Measurements from ENCODE around the gene ZNF282.
"Not testable (repeated sequence)": the region's sequence is repeated elsewhere in the genome, so short reads cannot be mapped to it uniquely, and the experiment has no call there.

ZNF282 gene

GRCh38 chr7:149261316-149261828, 66.0 kb downstream of the ZNF282 start:
- peak; percentile 25 for DNase-seq

DNA sequence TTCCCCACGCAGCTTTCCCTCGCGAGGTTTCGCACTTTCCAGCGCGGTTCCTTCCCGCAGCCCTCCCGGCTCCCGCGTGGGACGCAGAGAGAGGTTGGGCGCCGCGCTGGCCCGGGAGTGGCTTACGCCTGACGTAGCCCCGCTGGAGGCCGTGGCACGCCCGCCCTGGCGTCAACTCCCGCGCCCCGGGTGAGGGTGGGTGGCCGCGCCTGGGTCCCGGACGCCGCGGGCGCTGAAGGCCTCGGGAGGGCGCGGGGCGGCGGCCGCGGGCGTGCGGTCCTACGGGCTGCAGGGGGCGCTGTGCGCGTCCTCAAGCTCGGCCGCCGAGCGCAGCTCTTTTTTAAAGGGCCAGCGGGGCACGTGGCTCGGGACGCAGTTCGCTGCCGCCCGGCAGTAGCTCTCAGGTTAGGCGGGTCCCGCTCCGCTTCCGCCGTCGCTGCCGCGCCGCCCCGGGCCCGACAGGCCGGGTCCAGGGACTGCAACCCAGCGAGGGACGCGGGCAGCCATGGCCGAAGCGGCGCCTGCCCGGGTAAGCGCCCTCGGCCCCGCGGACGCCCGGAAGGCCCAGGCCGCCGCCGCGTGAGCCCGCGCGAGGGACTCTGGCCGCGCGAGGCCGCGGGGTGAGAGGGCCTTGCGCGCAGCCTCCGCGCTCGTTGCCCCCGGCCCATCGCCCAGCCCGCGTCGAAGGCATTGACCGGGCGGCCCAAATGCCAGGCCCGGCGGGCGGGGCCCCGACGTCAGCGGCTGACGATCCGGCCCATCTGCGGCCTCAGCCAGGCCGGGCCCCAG, 66.7 kb downstream of the ZNF282 start, which contains the start of gene ZNF783:
TSS of gene ZNF783 (plus strand) at position 368 of the 789 bp plus-strand sequence. CDS start at position 506, 138 bp downstream.
- peak; percentile 71 for DNase-seq

DNA sequence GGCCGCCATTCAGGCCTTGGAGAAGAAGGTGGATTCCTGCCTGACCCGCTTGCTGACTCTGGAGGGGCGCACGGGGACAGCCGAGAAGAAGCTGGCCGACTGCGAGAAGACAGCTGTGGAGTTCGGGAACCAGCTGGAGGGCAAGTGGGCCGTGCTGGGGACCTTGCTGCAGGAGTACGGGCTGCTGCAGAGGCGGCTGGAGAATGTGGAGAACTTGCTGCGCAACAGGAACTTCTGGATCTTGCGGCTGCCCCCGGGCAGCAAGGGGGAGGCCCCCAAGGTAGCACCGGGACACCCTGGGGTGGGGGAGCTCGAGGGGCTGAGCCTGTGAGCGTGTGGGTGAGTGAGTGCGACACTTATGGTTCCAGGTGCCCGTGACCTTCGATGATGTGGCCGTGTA, 71.1 kb downstream of the ZNF282 start:
- no peak for DNase-seq

DNA sequence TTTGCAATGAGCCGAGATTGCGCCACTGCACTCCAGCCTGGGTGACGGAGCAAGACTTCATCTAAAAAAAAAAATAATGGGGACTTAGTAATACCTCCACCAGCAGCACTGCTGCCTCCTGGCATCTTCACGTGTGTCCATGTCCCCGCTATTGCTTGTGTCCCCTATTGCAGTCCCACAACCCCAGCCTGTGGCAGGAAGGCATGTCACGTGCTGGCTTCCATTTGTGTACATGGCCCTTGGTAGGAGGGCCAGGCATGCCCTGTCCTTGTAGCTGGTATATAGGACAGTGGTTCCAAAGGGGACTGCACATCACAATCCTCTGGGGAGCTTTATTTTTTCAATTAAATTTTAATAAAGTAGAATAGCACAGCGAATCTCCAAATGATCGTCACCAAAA, 72.4 kb downstream of the ZNF282 start:
- DNase-seq = no peak

- not testable (repeated sequence) for DNase-seq
Measured at GRCh38 chr7:149274424-149274823, 79.1 kb downstream of the ZNF282 start.

All from NCI-H1694 treated with DMSO at 0.1 percent for 48 hours (cell line).